Retinal pigment epithelial cell (primary cell): ENCODE measurements around the gene SEMA4B.

Source experiments
- DNase-seq: peaks from one replicate; pipeline ENCODE4 v3.0.0-alpha.2; 2010; ENCODE audit warnings: low read depth
- H3K4me3 ChIP-seq: 2 replicates; pipeline ENCODE4 v1.5.1; 2011; ENCODE audit warnings: mild to moderate bottlenecking, low read length, control low read depth, moderate library complexity
- CTCF ChIP-seq: conservative IDR thresholded peaks from 2 replicates; pipeline ENCODE4 v1.5.1; 2011; ENCODE audit warnings: low read depth, low read length, control low read depth, inconsistent platforms

SEMA4B gene

GRCh38 chr15:90227816-90228772 lies 27.0 kb downstream of the SEMA4B start:
- no peak for TF ChIP-seq CTCF
- DNase-seq = no peak
- H3K4me3 ChIP-seq = no peak overlapping the region

- no peak for TF ChIP-seq CTCF
- no peak for DNase-seq
- no peak overlapping the region for H3K4me3 ChIP-seq
Observed at GRCh38 chr15:90228960-90229359, 27.8 kb downstream of the SEMA4B start.

GRCh38 chr15:90230071-90230494 lies 29.0 kb downstream of the SEMA4B start:
- H3K4me3 ChIP-seq = no peak overlapping the region
- TF ChIP-seq CTCF = no peak
- no peak for DNase-seq

GRCh38 chr15:90230610-90231009 lies 29.5 kb downstream of the SEMA4B start:
- DNase-seq = no peak
- H3K4me3 ChIP-seq = no peak overlapping the region
- TF ChIP-seq CTCF = no peak

- no peak overlapping the region for H3K4me3 ChIP-seq
Observed at GRCh38 chr15:90231028-90232017, 30.2 kb downstream of the SEMA4B start.

GRCh38 chr15:90232196-90232595 lies 31.1 kb downstream of the SEMA4B start:
- no peak for TF ChIP-seq CTCF
- no peak for DNase-seq
- no peak overlapping the region for H3K4me3 ChIP-seq

More at GRCh38 chr15:90231028-90232017, 30.2 kb downstream of the SEMA4B start:
- TF ChIP-seq CTCF = no peak
- DNase-seq = no peak
